HepG2 (cell line): ENCODE data around the gene CADM1. TPM values are rescaled to one million over a fixed set of nuclear protein-coding genes. Genes with fewer than 3 reads are reported as not detected.
A peak's percentile ranks its signal among the peaks of the same experiment; 100 is the strongest.

Experiments
- ATAC-seq: fragments of 200-7000 bp; cut with Tn5 transposase; 3 replicates; pipeline ENCODE4 v1.9.1; 2020; ENCODE audit warnings: mild to moderate bottlenecking, moderate library complexity
- BruUV-seq: library from RNA; stranded (reverse); fragments of 400-500 nt; replicated peaks from 2 replicates; lab custom pipeline; 2021; lab: Mats Ljungman, UMichigan
- CTCF ChIA-PET: fragments of 300-600 bp; formaldehyde crosslinking; extraction: SDS; loops from one replicate; lab custom pipeline; 2021; ENCODE audit warnings: low total read pairs, inconsistent platforms, low intra/inter-chr PET ratio; lab: Yijun Ruan, JAX
- POLR2A ChIA-PET: fragments of 350-600 bp; sonication (Branson Sonifier 250); formaldehyde crosslinking; loops from one replicate; lab custom pipeline; 2020; ENCODE audit warnings: antibody characterized with exemption, inconsistent platforms; lab: Yijun Ruan, JAX
- DNase-seq: peaks from one replicate; pipeline ENCODE4 v3.0.0-alpha.2; 2015; ENCODE audit warnings: low spot score
- FAIRE-seq: peaks from 3 replicates; lab custom pipeline; 2011; peaks lifted over from hg19 to GRCh38; lab: Jason Lieb, UNC
- H2AFZ ChIP-seq: one replicate; pipeline ENCODE4 v1.6.1; 2011; ENCODE audit warnings: low read length, inconsistent platforms
- H3K27ac ChIP-seq: fragments of 300-600 bp; 3 replicates; pipeline ENCODE4 v1.8.0; 2011; ENCODE audit warnings: mixed run types, mild to moderate bottlenecking, mixed read lengths, low read length, inconsistent platforms; ENCODE audit not compliant: insufficient read depth; ENCODE audit errors: extremely low read length
- H3K27me3 ChIP-seq, 2 experiments: fragments of 200-600 bp in 1 of 2; 2 replicates in 1 of 2; 3 replicates in 1 of 2; pipeline versions ENCODE4 v1.6.0 to v1.8.0; 2011; ENCODE audit warnings: low read length in 2 of 2, mild to moderate bottlenecking in 2 of 2, moderate library complexity in 2 of 2, inconsistent platforms in 1 of 2; ENCODE audit not compliant: insufficient read depth in 2 of 2, control insufficient read depth in 1 of 2
- H3K36me3 ChIP-seq, 2 experiments: fragments of 200-600 bp in 1 of 2; replicated peaks in 1 of 2; 2 replicates in 1 of 2; 3 replicates in 1 of 2; pipeline versions ENCODE4 v1.5.1 to v1.8.0; 2011; ENCODE audit warnings: low read length in 2 of 2, inconsistent platforms in 1 of 2; ENCODE audit not compliant: insufficient read depth in 2 of 2, control insufficient read depth in 1 of 2
- H3K4me1 ChIP-seq: 2 replicates; pipeline ENCODE4 v1.5.1; 2012; ENCODE audit warnings: low read length, inconsistent platforms; ENCODE audit not compliant: insufficient read depth
- H3K4me2 ChIP-seq: 2 replicates; pipeline ENCODE4 v1.6.0; 2011; ENCODE audit warnings: low read depth, low read length, inconsistent platforms
- H3K4me3 ChIP-seq, 3 experiments: fragments of 200-600 bp in 1 of 3; sonication (generic), shearing (Covaris generic) in 1 of 3; replicated peaks in 1 of 3; 2 replicates each; pipeline ENCODE4 v1.5.1; 2011 to 2016; ENCODE audit warnings: low read length in 3 of 3, inconsistent platforms in 2 of 3, low read depth in 2 of 3, mild to moderate bottlenecking in 2 of 3, control low read depth in 1 of 3, mixed read lengths in 1 of 3; ENCODE audit not compliant: insufficient read depth in 1 of 3
- H3K79me2 ChIP-seq: one replicate; pipeline ENCODE4 v1.6.1; 2011; ENCODE audit warnings: low read length, inconsistent platforms; ENCODE audit not compliant: insufficient read depth
- H3K9ac ChIP-seq: 2 replicates; pipeline ENCODE4 v1.6.0; 2011; ENCODE audit warnings: mild to moderate bottlenecking, low read depth, low read length, inconsistent platforms; ENCODE audit not compliant: insufficient read depth
- H3K9me3 ChIP-seq: 2 replicates; pipeline ENCODE4 v1.5.1; 2012; ENCODE audit warnings: mild to moderate bottlenecking, low read length
- H4K20me1 ChIP-seq: 2 replicates; pipeline ENCODE4 v1.6.0; 2011; ENCODE audit warnings: inconsistent platforms, mild to moderate bottlenecking, low read length, moderate library complexity; ENCODE audit not compliant: insufficient read depth
- GATA4 ChIP-seq: sonication (generic); IDR thresholded peaks from 2 replicates; pipeline ENCODE4 v1.6.1; 2016; ENCODE audit warnings: antibody characterized with exemption, low read depth, borderline replicate concordance
- HDAC1 ChIP-seq: sonication (generic); formaldehyde crosslinking; IDR thresholded peaks from 2 replicates; pipeline ENCODE4 v1.5.1; 2020; ENCODE audit warnings: mild to moderate bottlenecking, missing genetic modification reagents
- HNRNPK ChIP-seq: fragments of 200-400 bp; formaldehyde crosslinking; IDR thresholded peaks from 2 replicates; pipeline ENCODE4 v1.6.1; 2018; ENCODE audit warnings: low read length, low read depth, moderate library complexity, mild to moderate bottlenecking; ENCODE audit not compliant: poor library complexity, severe bottlenecking
- MTF2 ChIP-seq: sonication (generic); formaldehyde crosslinking; IDR thresholded peaks from 2 replicates; pipeline ENCODE4 v1.5.0; 2020; ENCODE audit warnings: missing genetic modification reagents, borderline replicate concordance
- RORA ChIP-seq: sonication (generic); formaldehyde crosslinking; IDR thresholded peaks from 2 replicates; pipeline ENCODE4 v1.5.0; 2020; ENCODE audit warnings: mild to moderate bottlenecking, missing genetic modification reagents, moderate library complexity
- TBL1XR1 ChIP-seq: fragments of 150-350 bp; IDR thresholded peaks from 2 replicates; pipeline ENCODE4 v1.6.1; 2014; ENCODE audit warnings: borderline replicate concordance, low read length; ENCODE audit not compliant: partially characterized antibody
- ZBTB3 ChIP-seq: sonication (generic); formaldehyde crosslinking; IDR thresholded peaks from 2 replicates; pipeline ENCODE4 v1.4.0; 2020; ENCODE audit warnings: low read depth, mild to moderate bottlenecking, moderate library complexity, missing genetic modification reagents, borderline replicate concordance
- WGBS: methylation state at CpG from one replicate; pipeline ENCODE4 v1.1.6; 2017; ENCODE audit warnings: low lambda C conversion rate; 5-methylcytosine and 5-hydroxymethylcytosine counted together
- in situ Hi-C: cut with HindIII; loops from 2 replicates; pipeline ENCODE4 v1.10.0; 2017; ENCODE audit warnings: low pct_unique_long_range_greater_than_20kb; ENCODE audit not compliant: extremely low pct_ligation_motif_present
- intact Hi-C: fragments of 100-400 bp; cut with micrococcal nuclease; formaldehyde crosslinking; loops from one replicate; pipeline ENCODE4 v1.10.0; 2022; ENCODE audit not compliant: unreplicated experiment
- polyA plus RNA-seq, 8 experiments: library from polyadenylated mRNA; depleted of rRNA in 3 of 8; stranded (reverse) in 7 of 8; unstranded in 1 of 8; fragments of >200 nt; fragmentation: Illumina TruSeq in 4 of 8; extraction: Trizol in 4 of 8; gene quantifications; 2 replicates each; pipeline versions ENCODE4 v1.2.1 to v1.2.3, GENCODE V29; 2011 to 2016; ENCODE audit warnings: low read depth in 4 of 8, missing spikeins in 1 of 8, mixed read lengths in 1 of 8; ENCODE audit not compliant: insufficient read depth in 1 of 8
- total RNA-seq, 5 experiments: library from RNA; depleted of rRNA; stranded (reverse); fragments of >200 nt; fragmentation: Illumina TruSeq; extraction: Trizol; gene quantifications; 2 replicates each; pipeline ENCODE4 v1.2.3, GENCODE V29; 2016; ENCODE audit warnings: low read depth in 1 of 5
- TF ChIP-seq, protein P1 (sequence below): sonication (generic); formaldehyde crosslinking; IDR thresholded peaks from 2 replicates; pipeline ENCODE4 v1.4.0; 2020; ENCODE audit warnings: missing genetic modification reagents

The CADM1 gene
- total and polyA plus RNA-seq, 2 of the 13 experiments (the other 11 are each of a cell fraction or from before 2014, with no cell fraction given): 71.3 to 122 TPM

DNA sequence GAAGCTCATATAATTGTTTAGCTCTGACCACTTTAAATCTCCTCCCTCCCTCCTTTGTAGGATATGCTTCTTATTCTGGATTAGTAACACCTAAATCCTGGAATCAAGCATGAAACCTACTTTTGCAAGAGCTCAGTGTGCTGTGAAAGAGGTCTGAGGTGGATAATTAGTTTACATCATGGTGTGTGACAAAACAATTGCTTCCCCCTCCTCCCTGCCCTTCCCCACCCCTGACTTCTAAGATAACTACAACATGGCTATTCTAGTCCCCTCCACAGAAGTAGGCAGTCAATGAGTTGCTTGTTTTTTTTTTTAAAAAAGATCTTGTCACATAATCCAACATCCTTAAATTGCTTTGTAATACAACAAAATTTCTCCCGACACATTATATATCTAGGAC, 314.0 kb downstream of the CADM1 start:
- TF ChIP-seq ZBTB3 (CRISPR knock-in tag) (no peak), HNRNPK (peak; percentile 26), MTF2 (no peak)
- no TSS peak for BruUV-seq
- Histone ChIP-seq H3K9me3 (no peaks in the 10 kb centered on the region), H3K4me1 (peaks cover 9% of the 10 kb centered on the region), H3K79me2 (no peaks in the 10 kb centered on the region), H3K4me2 (no peak overlapping the region), H3K36me3 (0 out of 5 replicates have a peak, but pooled peaks cover 0 to 2% of the 10 kb centered on the region in 2 experiments), H3K4me3 (no peak overlapping the region), H3K27me3 (no peaks in the 10 kb centered on the region), H3K27ac (no peak overlapping the region), H3K9ac (no peak overlapping the region), H4K20me1 (no peaks in the 10 kb centered on the region), H2AFZ (no peak overlapping the region)
- in situ Hi-C loops: no loop called here
- ChIA-PET CTCF (no interaction called here), POLR2A (no interaction called here)
- FAIRE-seq: no peak
- 95% methylated on average over 1 of the region's 1 CpG for WGBS
- intact Hi-C loops: no loop called here
- ATAC-seq: no peak
- no peak for DNase-seq

DNA sequence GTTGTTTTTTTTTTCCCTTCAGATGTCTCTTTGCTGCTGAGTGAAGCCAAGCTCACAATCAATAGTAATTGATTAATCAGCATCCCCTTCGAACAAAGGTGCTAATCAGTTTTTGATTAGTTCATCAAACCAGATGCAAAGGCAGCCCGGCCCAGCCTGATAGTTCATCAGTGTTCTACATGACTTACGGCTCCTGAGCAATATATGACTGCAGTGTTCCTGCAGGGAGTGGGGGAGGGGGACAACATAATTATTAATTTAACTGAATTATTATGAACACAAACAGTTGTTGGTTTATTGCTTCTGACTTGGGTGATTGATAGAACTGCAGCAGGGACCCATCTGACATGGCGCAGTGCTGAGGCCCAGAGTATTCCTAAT, 315.3 kb downstream of the CADM1 start:
- Histone ChIP-seq H3K9me3 (no peaks in the 10 kb centered on the region), H3K9ac (no peak overlapping the region)
- WGBS: 98% methylated on average over 4 of the region's 4 CpGs

More for the DNA sequence above, 315.3 kb downstream of the CADM1 start:
- H3K27me3 ChIP-seq: no peaks in the 10 kb centered on the region
- no peaks in the 10 kb centered on the region for H3K79me2 ChIP-seq
- intact Hi-C loops: no loop called here
- no peak overlapping the region for H2AFZ ChIP-seq
- no peak for ATAC-seq
- H3K4me3 ChIP-seq: no peak overlapping the region
- POLR2A ChIA-PET: no interaction called here
- peaks cover 9% of the 10 kb centered on the region for H3K4me1 ChIP-seq
- TF ChIP-seq, protein P1, sequence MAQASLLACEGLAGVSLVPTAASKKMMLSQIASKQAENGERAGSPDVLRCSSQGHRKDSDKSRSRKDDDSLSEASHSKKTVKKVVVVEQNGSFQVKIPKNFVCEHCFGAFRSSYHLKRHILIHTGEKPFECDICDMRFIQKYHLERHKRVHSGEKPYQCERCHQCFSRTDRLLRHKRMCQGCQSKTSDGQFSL (CRISPR knock-in tag): no peak
- TF ChIP-seq HDAC1 (CRISPR knock-in tag) (no peak), RORA (no peak), GATA4 (no peak), TBL1XR1 (no peak)
- H3K36me3 ChIP-seq: 0 out of 5 replicates have a peak, but pooled peaks cover 0 to 2% of the 10 kb centered on the region in 2 experiments
- FAIRE-seq: no peak
- H3K27ac ChIP-seq: no peak overlapping the region
- DNase-seq: no peak
- no TSS peak for BruUV-seq
- in situ Hi-C loops: no loop called here
- CTCF ChIA-PET: no interaction called here
- no peak overlapping the region for H3K4me2 ChIP-seq
- H4K20me1 ChIP-seq: no peaks in the 10 kb centered on the region
